Measurements from ENCODE around the gene CHDH. TPM values are rescaled to one million over a fixed set of nuclear protein-coding genes. Genes with fewer than 3 reads are reported as not detected.

The CHDH gene
- total RNA-seq, 1 donor from 2014 or later = 3.2 TPM

DNA sequence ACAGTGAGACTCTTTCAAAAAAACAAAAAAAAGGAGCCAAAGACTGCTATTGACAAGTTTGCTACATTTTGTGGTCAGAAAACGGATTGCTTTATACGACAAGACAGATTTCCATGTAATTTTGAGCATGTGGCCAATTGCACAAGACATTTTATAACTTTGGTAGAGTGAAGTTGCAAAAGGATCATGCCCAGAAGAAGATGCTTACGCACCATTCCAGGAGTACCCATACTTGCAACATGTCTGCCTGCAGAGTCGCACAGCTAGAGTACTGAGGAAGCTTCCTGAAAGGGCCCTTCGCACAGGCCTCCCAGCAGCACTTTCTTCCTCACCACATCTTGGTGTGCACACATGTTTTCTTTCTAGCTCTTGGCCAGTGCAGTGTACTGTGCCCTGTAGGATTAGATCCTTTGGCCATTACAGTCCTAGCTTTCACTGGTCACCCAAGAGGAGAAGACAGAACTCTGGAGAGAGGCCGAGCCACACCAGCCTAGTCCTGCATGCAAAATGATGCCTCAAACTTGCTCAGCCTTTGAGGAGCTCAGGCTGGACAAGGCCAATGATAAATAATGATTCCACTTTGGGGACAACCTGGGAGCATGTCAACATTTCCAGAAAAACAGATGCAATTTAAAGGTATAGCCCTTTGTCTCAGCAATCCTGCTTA, 11.7 kb downstream of the CHDH start:
- TF ChIP-seq, protein P1, sequence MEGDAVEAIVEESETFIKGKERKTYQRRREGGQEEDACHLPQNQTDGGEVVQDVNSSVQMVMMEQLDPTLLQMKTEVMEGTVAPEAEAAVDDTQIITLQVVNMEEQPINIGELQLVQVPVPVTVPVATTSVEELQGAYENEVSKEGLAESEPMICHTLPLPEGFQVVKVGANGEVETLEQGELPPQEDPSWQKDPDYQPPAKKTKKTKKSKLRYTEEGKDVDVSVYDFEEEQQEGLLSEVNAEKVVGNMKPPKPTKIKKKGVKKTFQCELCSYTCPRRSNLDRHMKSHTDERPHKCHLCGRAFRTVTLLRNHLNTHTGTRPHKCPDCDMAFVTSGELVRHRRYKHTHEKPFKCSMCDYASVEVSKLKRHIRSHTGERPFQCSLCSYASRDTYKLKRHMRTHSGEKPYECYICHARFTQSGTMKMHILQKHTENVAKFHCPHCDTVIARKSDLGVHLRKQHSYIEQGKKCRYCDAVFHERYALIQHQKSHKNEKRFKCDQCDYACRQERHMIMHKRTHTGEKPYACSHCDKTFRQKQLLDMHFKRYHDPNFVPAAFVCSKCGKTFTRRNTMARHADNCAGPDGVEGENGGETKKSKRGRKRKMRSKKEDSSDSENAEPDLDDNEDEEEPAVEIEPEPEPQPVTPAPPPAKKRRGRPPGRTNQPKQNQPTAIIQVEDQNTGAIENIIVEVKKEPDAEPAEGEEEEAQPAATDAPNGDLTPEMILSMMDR (IDR thresholded peaks at IDR 0.05; ENCODE audit: unreplicated experiment) = no peak

DNA sequence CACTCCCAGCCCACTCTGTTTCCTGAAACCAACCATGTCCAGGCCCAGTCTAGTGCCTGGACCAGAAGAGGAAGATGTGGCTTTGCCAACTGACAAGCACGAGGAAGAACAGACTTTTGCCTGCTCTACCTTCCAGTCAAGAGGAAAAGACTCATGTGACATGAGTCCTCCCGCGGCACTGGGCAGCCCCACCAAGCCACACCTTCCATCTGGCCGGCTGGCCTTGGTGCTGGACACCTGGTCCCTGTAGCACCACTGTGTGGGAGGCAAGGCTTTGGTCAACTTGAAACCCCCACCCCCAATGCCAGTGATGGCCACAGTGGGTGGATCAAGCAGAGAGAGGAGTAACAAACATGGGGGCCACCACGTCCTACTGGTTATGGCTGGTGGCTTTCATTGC, 12.5 kb downstream of the CHDH start:
- DNase-seq (ENCODE audit: low spot score in 2 of 2, unreplicated experiment in 2 of 2) = no peak
- H3K36me3 Mint-ChIP-seq = no peaks in the 10 kb centered on the region

More for the DNA sequence above, 11.7 kb downstream of the CHDH start:
- Mint-ChIP-seq H3K36me3 (no peaks in the 10 kb centered on the region), H3K27ac (no peak overlapping the region), H3K9me3 (no peaks in the 10 kb centered on the region), H3K4me1 (no peaks in the 10 kb centered on the region), H3K27me3 (ENCODE audit: low read depth) (no peaks in the 10 kb centered on the region), H3K4me3 (no peak overlapping the region)
- DNase-seq (ENCODE audit: low spot score in 2 of 2, unreplicated experiment in 2 of 2) = no peak

DNA sequence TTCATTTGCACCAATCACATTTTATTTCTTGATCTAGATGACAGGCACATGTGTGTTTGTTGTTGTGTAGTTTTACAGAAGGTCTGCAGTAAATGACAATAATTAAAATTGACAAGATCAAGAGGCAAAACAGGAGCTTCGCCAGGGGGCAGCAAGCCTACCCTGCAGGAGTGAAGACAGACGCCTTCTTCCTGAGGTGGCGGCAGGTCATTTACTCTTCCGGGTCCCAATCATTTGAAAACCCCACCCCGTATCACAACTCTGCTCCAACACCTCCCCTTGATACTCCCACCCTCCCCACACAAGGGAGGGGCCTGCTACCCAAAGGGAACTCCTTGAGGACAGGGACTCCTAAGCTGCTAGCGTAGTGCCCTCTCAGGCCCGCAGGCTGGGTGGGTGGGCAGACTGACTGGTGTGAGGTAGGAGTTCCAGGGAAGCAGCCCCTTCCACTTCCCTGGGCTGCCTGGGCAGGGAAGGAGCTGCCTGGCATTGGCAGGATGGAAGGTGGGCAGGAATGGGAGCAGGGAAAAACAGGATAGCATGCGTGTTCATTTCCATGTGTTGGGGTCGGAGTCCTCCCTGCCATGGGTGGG, 13.1 kb downstream of the CHDH start:
- TF ChIP-seq, protein P1 (IDR thresholded peaks at IDR 0.05; ENCODE audit: unreplicated experiment) = no peak
- no peaks in the 10 kb centered on the region for H3K36me3 Mint-ChIP-seq
- no peaks in the 10 kb centered on the region for H3K9me3 Mint-ChIP-seq
- H3K4me3 Mint-ChIP-seq = no peak overlapping the region
- DNase-seq (ENCODE audit: low spot score in 2 of 2, unreplicated experiment in 2 of 2) = no peak
- H3K27me3 Mint-ChIP-seq (ENCODE audit: low read depth) = no peaks in the 10 kb centered on the region
- H3K27ac Mint-ChIP-seq = no peak overlapping the region
- no peaks in the 10 kb centered on the region for H3K4me1 Mint-ChIP-seq

More for the DNA sequence above, 12.5 kb downstream of the CHDH start:
- TF ChIP-seq, protein P1 (IDR thresholded peaks at IDR 0.05; ENCODE audit: unreplicated experiment) = no peak
- no peaks in the 10 kb centered on the region for H3K9me3 Mint-ChIP-seq
- H3K27me3 Mint-ChIP-seq (ENCODE audit: low read depth) = no peaks in the 10 kb centered on the region
- H3K4me3 Mint-ChIP-seq = no peak overlapping the region
- H3K4me1 Mint-ChIP-seq = no peaks in the 10 kb centered on the region
- H3K27ac Mint-ChIP-seq = no peak overlapping the region

DNA sequence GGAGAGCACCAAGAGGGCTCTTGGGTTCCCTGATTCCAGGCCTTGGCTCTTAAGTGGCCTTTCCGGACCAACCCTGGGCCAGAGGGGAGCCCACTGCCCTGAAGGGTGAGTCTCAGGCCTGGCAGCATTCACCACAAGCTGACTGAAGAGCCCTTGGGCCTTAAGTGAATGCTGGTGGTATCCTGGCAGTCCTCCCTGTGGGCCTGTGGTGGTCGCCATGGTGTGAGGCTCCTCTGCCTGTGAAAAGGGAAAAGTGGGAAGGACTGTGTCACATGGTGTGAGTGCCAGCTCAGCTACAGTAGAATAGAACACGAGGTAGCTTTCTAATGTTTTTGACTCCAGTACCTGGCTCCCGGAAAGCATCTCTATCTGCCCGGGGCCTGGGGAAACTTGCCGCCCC, 15.3 kb downstream of the CHDH start:
- H3K4me3 Mint-ChIP-seq = no peak overlapping the region
- DNase-seq (ENCODE audit: low spot score in 2 of 2, unreplicated experiment in 2 of 2) = no peak
- no peak overlapping the region for H3K27ac Mint-ChIP-seq
- no peaks in the 10 kb centered on the region for H3K9me3 Mint-ChIP-seq
- H3K36me3 Mint-ChIP-seq = no peaks in the 10 kb centered on the region
- no peaks in the 10 kb centered on the region for H3K4me1 Mint-ChIP-seq
- TF ChIP-seq, protein P1 (IDR thresholded peaks at IDR 0.05; ENCODE audit: unreplicated experiment) = no peak
- no peaks in the 10 kb centered on the region for H3K27me3 Mint-ChIP-seq (ENCODE audit: low read depth)

DNA sequence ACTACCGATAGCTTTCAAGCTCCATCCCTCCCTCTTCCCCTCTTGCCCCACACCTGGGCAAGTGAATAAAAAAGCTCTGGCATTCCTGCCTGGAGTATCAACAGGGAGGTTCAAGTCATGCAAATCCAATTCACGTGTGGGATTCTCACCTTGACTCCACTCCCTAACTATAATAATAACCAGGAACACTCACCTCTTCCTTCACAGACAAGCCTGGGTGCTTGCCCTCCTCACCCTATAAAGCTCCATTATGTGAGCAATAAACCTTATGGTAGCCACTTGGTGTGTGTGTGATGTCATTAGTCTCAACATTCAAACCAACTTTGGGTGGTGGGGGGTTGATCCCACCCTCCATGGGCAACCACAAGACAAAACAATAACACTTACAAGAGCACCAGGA, 16.6 kb downstream of the CHDH start:
- no peaks in the 10 kb centered on the region for H3K4me1 Mint-ChIP-seq
- H3K27me3 Mint-ChIP-seq (ENCODE audit: low read depth) = no peaks in the 10 kb centered on the region
- no peaks in the 10 kb centered on the region for H3K36me3 Mint-ChIP-seq
- no peak overlapping the region for H3K4me3 Mint-ChIP-seq
- H3K27ac Mint-ChIP-seq = no peak overlapping the region
- TF ChIP-seq, protein P1 (IDR thresholded peaks at IDR 0.05; ENCODE audit: unreplicated experiment) = no peak
- no peaks in the 10 kb centered on the region for H3K9me3 Mint-ChIP-seq
- no peak for DNase-seq (ENCODE audit: low spot score in 2 of 2, unreplicated experiment in 2 of 2)
